ENCODE measurements around the gene HBM. TPM values are rescaled to one million over a fixed set of nuclear protein-coding genes. Genes with fewer than 3 reads are reported as not detected.
"Not testable (repeated sequence)": the region's sequence is repeated elsewhere in the genome, so short reads cannot be mapped to it uniquely, and the experiment has no call there.

The HBM gene
- total RNA-seq, 1 donor from 2014 or later, result not detected

DNA sequence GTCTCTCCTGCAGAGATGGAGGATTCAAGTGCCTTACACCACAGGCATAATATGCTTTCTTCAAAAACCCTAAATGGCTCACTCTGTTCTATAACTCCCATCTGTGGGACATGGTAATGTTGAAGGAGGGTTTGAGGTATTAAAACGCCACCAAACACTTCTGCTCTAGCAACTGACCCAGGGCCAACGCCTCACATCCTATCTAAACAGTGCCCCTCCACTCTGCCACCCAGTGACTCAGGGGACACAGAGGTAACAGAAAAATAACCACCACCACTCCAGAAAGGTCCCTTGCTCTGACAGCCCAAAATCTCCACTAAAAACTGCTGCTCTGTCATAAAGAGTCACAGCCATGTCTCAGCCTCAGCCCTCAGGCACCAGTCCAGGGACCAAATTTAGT, 45.0 kb upstream of the HBM start:
- Histone ChIP-seq H3K27ac (no peak overlapping the region), H3K4me1 (no peaks in the 10 kb centered on the region), H2AFZ (replicated peaks) (no peak overlapping the region), H3F3A (ENCODE audit: low read depth) (no peaks in the 10 kb centered on the region), H3K9me3 (ENCODE audit: low read depth) (no peaks in the 10 kb centered on the region), H3K4me2 (no peak overlapping the region), H3K27me3 (no peaks in the 10 kb centered on the region), H4K20me1 (ENCODE audit: low read depth) (peaks cover 25% of the 10 kb centered on the region), H3K79me2 (ENCODE audit: low read depth) (no peaks in the 10 kb centered on the region), H3K4me3 (no peak overlapping the region), H3K36me3 (no peaks in the 10 kb centered on the region), H3K9ac (no peak overlapping the region)
- peaks cover 2% of the 10 kb centered on the region for H3K27me3 Mint-ChIP-seq (ENCODE audit: insufficient read depth, low read depth)
- no peak overlapping the region for H3K4me3 Mint-ChIP-seq
- H3K36me3 Mint-ChIP-seq, result peaks cover 5% of the 10 kb centered on the region
- DNase-seq (ENCODE audit: low spot score), result no peak
- no peak overlapping the region for H3K27ac Mint-ChIP-seq
- H3K9me3 Mint-ChIP-seq, result no peaks in the 10 kb centered on the region
- peaks cover 5% of the 10 kb centered on the region for H3K4me1 Mint-ChIP-seq
- TF ChIP-seq EZH2phosphoT487 (IDR thresholded peaks at IDR 0.05), result no peak
- no peak for TF ChIP-seq EZH2 (IDR thresholded peaks at IDR 0.05)
- TF ChIP-seq, protein P1, sequence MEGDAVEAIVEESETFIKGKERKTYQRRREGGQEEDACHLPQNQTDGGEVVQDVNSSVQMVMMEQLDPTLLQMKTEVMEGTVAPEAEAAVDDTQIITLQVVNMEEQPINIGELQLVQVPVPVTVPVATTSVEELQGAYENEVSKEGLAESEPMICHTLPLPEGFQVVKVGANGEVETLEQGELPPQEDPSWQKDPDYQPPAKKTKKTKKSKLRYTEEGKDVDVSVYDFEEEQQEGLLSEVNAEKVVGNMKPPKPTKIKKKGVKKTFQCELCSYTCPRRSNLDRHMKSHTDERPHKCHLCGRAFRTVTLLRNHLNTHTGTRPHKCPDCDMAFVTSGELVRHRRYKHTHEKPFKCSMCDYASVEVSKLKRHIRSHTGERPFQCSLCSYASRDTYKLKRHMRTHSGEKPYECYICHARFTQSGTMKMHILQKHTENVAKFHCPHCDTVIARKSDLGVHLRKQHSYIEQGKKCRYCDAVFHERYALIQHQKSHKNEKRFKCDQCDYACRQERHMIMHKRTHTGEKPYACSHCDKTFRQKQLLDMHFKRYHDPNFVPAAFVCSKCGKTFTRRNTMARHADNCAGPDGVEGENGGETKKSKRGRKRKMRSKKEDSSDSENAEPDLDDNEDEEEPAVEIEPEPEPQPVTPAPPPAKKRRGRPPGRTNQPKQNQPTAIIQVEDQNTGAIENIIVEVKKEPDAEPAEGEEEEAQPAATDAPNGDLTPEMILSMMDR (IDR thresholded peaks at IDR 0.05), result no peak

DNA sequence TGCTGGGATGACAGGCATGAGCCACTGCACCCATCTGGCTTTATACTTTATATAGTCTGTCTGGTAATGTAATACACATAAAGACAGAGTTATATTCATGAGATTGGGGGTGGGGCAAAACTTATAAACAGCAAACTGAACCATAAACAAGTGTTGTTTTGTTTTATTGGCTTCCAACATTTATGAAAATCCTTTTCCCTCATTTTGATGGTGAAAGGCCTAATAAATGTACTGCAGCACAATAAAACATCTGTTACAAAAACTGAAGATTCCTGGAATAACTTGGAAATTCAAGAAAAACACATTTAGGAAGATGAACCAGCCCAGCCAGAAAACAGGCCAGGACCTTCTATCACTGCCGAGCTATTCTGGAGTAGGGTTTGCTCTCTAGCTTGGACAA, 43.4 kb upstream of the HBM start:
- H3K4me2 ChIP-seq, result no peak overlapping the region
- no peaks in the 10 kb centered on the region for H3K9me3 ChIP-seq (ENCODE audit: low read depth)
- no peak overlapping the region for H3K4me3 ChIP-seq
- no peak overlapping the region for H3K4me3 Mint-ChIP-seq
- peaks cover 21% of the 10 kb centered on the region for H4K20me1 ChIP-seq (ENCODE audit: low read depth)
- TF ChIP-seq, protein P1 (IDR thresholded peaks at IDR 0.05), result no peak
- TF ChIP-seq EZH2phosphoT487 (IDR thresholded peaks at IDR 0.05) (no peak), EZH2 (IDR thresholded peaks at IDR 0.05) (no peak)
- H3K36me3 Mint-ChIP-seq, result peaks cover 2% of the 10 kb centered on the region
- H3K9ac ChIP-seq, result no peak overlapping the region
- H3K27ac Mint-ChIP-seq, result no peak overlapping the region
- H3K4me1 ChIP-seq, result no peaks in the 10 kb centered on the region
- no peaks in the 10 kb centered on the region for H3K4me1 Mint-ChIP-seq
- no peaks in the 10 kb centered on the region for H3K36me3 ChIP-seq
- H3K9me3 Mint-ChIP-seq, result no peaks in the 10 kb centered on the region
- H3K79me2 ChIP-seq (ENCODE audit: low read depth), result no peaks in the 10 kb centered on the region
- no peaks in the 10 kb centered on the region for H3F3A ChIP-seq (ENCODE audit: low read depth)
- no peaks in the 10 kb centered on the region for H3K27me3 ChIP-seq
- no peak overlapping the region for H2AFZ ChIP-seq (replicated peaks)
- DNase-seq (ENCODE audit: low spot score), result no peak
- no peak overlapping the region for H3K27ac ChIP-seq
- peaks cover 2% of the 10 kb centered on the region for H3K27me3 Mint-ChIP-seq (ENCODE audit: insufficient read depth, low read depth)

DNA sequence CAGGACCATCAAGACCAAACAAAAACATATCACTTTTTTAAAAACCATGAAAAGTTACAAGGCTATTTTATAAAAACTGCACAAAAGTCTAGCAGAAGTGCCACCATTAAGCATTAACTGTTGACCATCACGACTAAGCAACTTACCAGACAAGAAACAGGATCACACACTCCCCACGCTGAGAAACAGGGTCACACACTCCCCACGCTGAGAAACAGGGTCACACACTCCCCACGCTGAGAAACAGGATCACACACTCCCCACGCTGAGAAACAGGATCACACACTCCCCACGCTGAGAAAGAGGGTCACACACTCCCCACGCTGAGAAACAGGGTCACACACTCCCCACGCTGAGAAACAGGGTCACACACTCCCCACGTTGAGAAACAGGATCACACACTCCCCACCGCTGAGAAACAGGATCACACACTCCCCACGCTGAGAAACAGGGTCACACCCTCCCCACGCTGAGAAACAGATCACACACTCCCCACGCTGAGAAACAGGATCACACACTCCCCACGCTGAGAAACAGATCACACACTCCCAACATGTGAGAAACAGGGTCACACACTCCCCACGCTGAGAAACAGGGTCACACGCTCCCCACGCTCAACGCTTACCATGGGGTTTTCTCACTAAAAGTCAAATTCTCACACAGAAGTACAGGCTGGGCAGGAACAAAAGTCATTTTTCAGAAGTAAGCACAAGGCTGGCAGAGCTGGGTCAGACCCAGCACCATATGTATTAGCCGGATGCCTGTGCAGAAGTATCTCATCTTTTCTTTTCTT, 42.0 kb upstream of the HBM start:
- not testable (repeated sequence) for H3K27ac Mint-ChIP-seq; H3K36me3 ChIP-seq; H3K4me1 ChIP-seq; H3K27me3 ChIP-seq; H3F3A ChIP-seq (ENCODE audit: low read depth); H2AFZ ChIP-seq (replicated peaks); H3K4me3 Mint-ChIP-seq; H3K9me3 Mint-ChIP-seq; H3K9ac ChIP-seq; H3K27ac ChIP-seq; H3K4me2 ChIP-seq; H3K36me3 Mint-ChIP-seq; H3K9me3 ChIP-seq (ENCODE audit: low read depth); DNase-seq (ENCODE audit: low spot score); H3K4me3 ChIP-seq; H3K4me1 Mint-ChIP-seq; H3K27me3 Mint-ChIP-seq (ENCODE audit: insufficient read depth, low read depth); H3K79me2 ChIP-seq (ENCODE audit: low read depth)
- peaks cover 13% of the 10 kb centered on the region for H4K20me1 ChIP-seq (ENCODE audit: low read depth)

DNA sequence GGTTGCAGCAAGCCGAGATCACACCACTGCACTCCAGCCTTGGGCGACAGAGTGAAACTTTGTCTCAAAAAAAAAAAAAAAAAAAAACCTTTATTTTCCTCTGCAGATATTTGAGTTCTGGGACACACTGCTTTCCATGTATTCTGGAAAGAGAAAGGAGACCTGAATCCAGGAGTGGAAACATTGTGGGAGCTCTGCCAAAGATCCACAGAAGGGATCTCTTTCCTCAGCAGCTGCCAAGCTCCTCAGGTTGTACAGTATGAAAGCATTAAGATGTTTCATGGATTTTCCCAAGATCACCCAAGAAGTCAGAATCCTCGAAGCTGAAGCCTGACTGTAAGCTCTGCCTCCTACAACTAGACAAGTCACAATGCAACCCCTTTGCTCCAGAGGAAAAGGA, 40.8 kb upstream of the HBM start:
- peaks cover 2% of the 10 kb centered on the region for H3K27me3 Mint-ChIP-seq (ENCODE audit: insufficient read depth, low read depth)
- no peak overlapping the region for H3K9ac ChIP-seq
- peaks cover 2% of the 10 kb centered on the region for H3K36me3 Mint-ChIP-seq
- peaks cover 14% of the 10 kb centered on the region for H4K20me1 ChIP-seq (ENCODE audit: low read depth)
- no peaks in the 10 kb centered on the region for H3K4me1 Mint-ChIP-seq
- H3K9me3 ChIP-seq (ENCODE audit: low read depth), result no peaks in the 10 kb centered on the region
- H3K27ac ChIP-seq, result no peak overlapping the region
- TF ChIP-seq EZH2 (IDR thresholded peaks at IDR 0.05) (no peak), EZH2phosphoT487 (IDR thresholded peaks at IDR 0.05) (no peak)
- TF ChIP-seq, protein P1 (IDR thresholded peaks at IDR 0.05), result no peak
- no peak for DNase-seq (ENCODE audit: low spot score)
- H3K4me3 ChIP-seq, result no peak overlapping the region
- no peak overlapping the region for H3K4me3 Mint-ChIP-seq
- no peaks in the 10 kb centered on the region for H3K9me3 Mint-ChIP-seq
- no peaks in the 10 kb centered on the region for H3K27me3 ChIP-seq
- H3K79me2 ChIP-seq (ENCODE audit: low read depth), result no peaks in the 10 kb centered on the region
- no peaks in the 10 kb centered on the region for H3K36me3 ChIP-seq
- no peak overlapping the region for H3K4me2 ChIP-seq
- no peak overlapping the region for H3K27ac Mint-ChIP-seq
- no peaks in the 10 kb centered on the region for H3F3A ChIP-seq (ENCODE audit: low read depth)
- no peak overlapping the region for H2AFZ ChIP-seq (replicated peaks)
- no peaks in the 10 kb centered on the region for H3K4me1 ChIP-seq
